PC-3 (cell line): ENCODE results near the gene TMEM54. TPM values are rescaled to one million over a fixed set of nuclear protein-coding genes. Genes with fewer than 3 reads are reported as not detected.

Source experiments
- ATAC-seq: fragments of 200-7000 bp; cut with Tn5 transposase; 2 replicates; pipeline ENCODE4 v1.9.1; 2020; ENCODE audit warnings: mild to moderate bottlenecking, moderate library complexity
- BruUV-seq: library from RNA; stranded (reverse); fragments of 400-500 nt; replicated peaks from 2 replicates; lab custom pipeline; 2021; lab: Mats Ljungman, UMichigan
- CTCF ChIA-PET: fragments of 300-600 bp; sonication (Branson Sonifier 250); formaldehyde crosslinking; loops from one replicate; lab custom pipeline; 2022; ENCODE audit warnings: antibody characterized with exemption; lab: Charles Lee
- POLR2A ChIA-PET: fragments of 300-600 bp; sonication (Branson Sonifier 250); formaldehyde crosslinking; loops from one replicate; lab custom pipeline; 2022; ENCODE audit warnings: antibody characterized with exemption; ENCODE audit not compliant: unreplicated experiment; lab: Charles Lee
- DNase-seq: peaks from one replicate; pipeline ENCODE4 v3.0.0-alpha.2; 2015
- H2AFZ ChIP-seq: fragments of 300-600 bp; sonication (generic); 2 replicates; pipeline ENCODE4 v1.6.0; 2016; ENCODE audit warnings: antibody characterized with exemption, low read length
- H3F3A ChIP-seq: fragments of 300-600 bp; sonication (generic); one replicate; pipeline ENCODE4 v1.6.0; 2017; ENCODE audit warnings: antibody characterized with exemption, low read length, control low read depth, mild to moderate bottlenecking; ENCODE audit not compliant: unreplicated experiment
- H3K27ac ChIP-seq: fragments of 300-600 bp; sonication (generic); 2 replicates; pipeline ENCODE4 v1.5.1; 2016; ENCODE audit warnings: mild to moderate bottlenecking, low read length
- H3K27me3 ChIP-seq: fragments of 300-600 bp; sonication (generic); 2 replicates; pipeline ENCODE4 v1.6.1; 2016; ENCODE audit warnings: low read length, mixed read lengths
- H3K36me3 ChIP-seq: fragments of 300-600 bp; sonication (generic); 2 replicates; pipeline ENCODE4 v1.6.1; 2016; ENCODE audit warnings: low read depth, mixed run types, low read length, mixed read lengths
- H3K4me1 ChIP-seq: fragments of 300-600 bp; sonication (generic); 2 replicates; pipeline ENCODE4 v1.5.1; 2016; ENCODE audit warnings: low read length; ENCODE audit not compliant: insufficient read depth
- H3K4me2 ChIP-seq: fragments of 300-600 bp; sonication (generic); 2 replicates; pipeline ENCODE4 v1.6.0; 2016; ENCODE audit warnings: low read length
- H3K4me3 ChIP-seq: fragments of 300-600 bp; sonication (generic); 2 replicates; pipeline ENCODE4 v1.5.1; 2016; ENCODE audit warnings: mild to moderate bottlenecking, low read length, mixed read lengths
- H3K79me2 ChIP-seq: fragments of 300-600 bp; sonication (generic); 2 replicates; pipeline ENCODE4 v1.6.1; 2017; ENCODE audit warnings: low read length, mixed read lengths
- H3K9ac ChIP-seq: fragments of 300-600 bp; sonication (generic); 2 replicates; pipeline ENCODE4 v1.6.0; 2016; ENCODE audit warnings: mild to moderate bottlenecking, low read length
- H3K9me2 ChIP-seq: fragments of 300-600 bp; sonication (generic); replicated peaks from 2 replicates; pipeline ENCODE4 v1.6.1; 2016; ENCODE audit warnings: mixed run types, low read length, mixed read lengths
- H3K9me3 ChIP-seq: fragments of 300-600 bp; sonication (generic); 2 replicates; pipeline ENCODE4 v1.6.1; 2016; ENCODE audit warnings: low read length, mixed read lengths
- H4K20me1 ChIP-seq: fragments of 300-600 bp; sonication (generic); 2 replicates; pipeline ENCODE4 v1.6.1; 2016; ENCODE audit warnings: low read length, mixed read lengths
- CTCF ChIP-seq: fragments of 300-600 bp; sonication (generic); conservative IDR thresholded peaks from 2 replicates; pipeline ENCODE4 v1.5.1; 2017; ENCODE audit warnings: antibody characterized with exemption, low read depth, mild to moderate bottlenecking, low read length
- EZH2 ChIP-seq: fragments of 300-600 bp; sonication (generic); IDR thresholded peaks from one replicate; pipeline ENCODE4 v1.6.1; 2017; ENCODE audit warnings: antibody characterized with exemption, mild to moderate bottlenecking, low read length; ENCODE audit not compliant: unreplicated experiment
- EZH2phosphoT487 ChIP-seq: fragments of 300-600 bp; sonication (generic); IDR thresholded peaks from 2 replicates; pipeline ENCODE4 v1.6.1; 2018; ENCODE audit warnings: mild to moderate bottlenecking, antibody characterized with exemption, low read length, borderline replicate concordance
- intact Hi-C: fragments of 100-400 bp; cut with micrococcal nuclease; formaldehyde crosslinking; loops from 2 replicates; pipeline ENCODE4 v1.9.0; 2023
- total RNA-seq: library from RNA; depleted of rRNA; stranded (reverse); fragments of >200 nt; gene quantifications from 2 replicates; pipeline ENCODE4 v1.2.3, GENCODE V29; 2014

The TMEM54 gene
- total RNA-seq, 1 experiment from 2014 or later: 175 TPM

GRCh38 chr1:32874860-32875752 lies 26.1 kb downstream of the TMEM54 start:
- no peaks in the 10 kb centered on the region for H3K9me2 ChIP-seq
- H3K27ac ChIP-seq: no peak overlapping the region
- ChIA-PET POLR2A (no interaction called here), CTCF (interaction anchor here (0.5 to 1.8 kb wide), 4 partner anchors 51 to 230 kb away, joined by 3 to 11 read pairs (median 5); no protein-coding TSS in a partner anchor)
- no peak for ATAC-seq
- no peak overlapping the region for H3K4me2 ChIP-seq
- H3K9me3 ChIP-seq: no peaks in the 10 kb centered on the region
- no peak overlapping the region for H2AFZ ChIP-seq
- no peak overlapping the region for H3K4me3 ChIP-seq
- intact Hi-C loops: loop anchor here (5.0 kb wide), 1 partner anchor 212 kb away; no protein-coding TSS in a partner anchor
- no peaks in the 10 kb centered on the region for H3K79me2 ChIP-seq
- H3K4me1 ChIP-seq: 0 out of 2 replicates have a peak, but pooled peaks cover 4% of the 10 kb centered on the region
- peaks cover 8% of the 10 kb centered on the region; the same call in 1 of the 2 replicates for H3K27me3 ChIP-seq
- TF ChIP-seq EZH2 (no peak), CTCF (no peak), EZH2phosphoT487 (no peak)
- no TSS peak for BruUV-seq
- no peaks in the 10 kb centered on the region for H4K20me1 ChIP-seq
- H3K9ac ChIP-seq: no peak overlapping the region
- H3F3A ChIP-seq: no peaks in the 10 kb centered on the region
- no peaks in the 10 kb centered on the region for H3K36me3 ChIP-seq
- DNase-seq: no peak

- H3K9me3 ChIP-seq: no peaks in the 10 kb centered on the region
- H2AFZ ChIP-seq: no peak overlapping the region
- DNase-seq: no peak
- no peaks in the 10 kb centered on the region for H3K36me3 ChIP-seq
- H4K20me1 ChIP-seq: no peaks in the 10 kb centered on the region
- CTCF ChIA-PET: interaction anchor here (0.6 to 1.3 kb wide), 3 partner anchors 45 to 236 kb away, joined by 3 to 7 read pairs (median 3); no protein-coding TSS in a partner anchor
- POLR2A ChIA-PET: no interaction called here
- no peak overlapping the region for H3K9ac ChIP-seq
- no peak for ATAC-seq
- no peak overlapping the region for H3K4me3 ChIP-seq
- TF ChIP-seq EZH2phosphoT487 (no peak), CTCF (no peak), EZH2 (no peak)
- 0 out of 2 replicates have a peak, but pooled peaks cover 4% of the 10 kb centered on the region for H3K4me1 ChIP-seq
- intact Hi-C loops: no loop called here
- H3K4me2 ChIP-seq: no peak overlapping the region
- H3K79me2 ChIP-seq: no peaks in the 10 kb centered on the region
- H3K9me2 ChIP-seq: no peaks in the 10 kb centered on the region
- H3K27me3 ChIP-seq: peaks cover 10% of the 10 kb centered on the region; the same call in 1 of the 2 replicates
- no peaks in the 10 kb centered on the region for H3F3A ChIP-seq
- BruUV-seq: no TSS peak
- H3K27ac ChIP-seq: no peak overlapping the region
Observed at GRCh38 chr1:32873484-32873883, 27.7 kb downstream of the TMEM54 start.

GRCh38 chr1:32872192-32872460 lies 29.1 kb downstream of the TMEM54 start:
- no peaks in the 10 kb centered on the region for H4K20me1 ChIP-seq
- no peak overlapping the region for H3K4me3 ChIP-seq
- no peak overlapping the region for H3K27ac ChIP-seq
- ATAC-seq (no peak), DNase-seq (no peak)
- CTCF ChIA-PET: interaction anchor here (1.3 kb wide), 1 partner anchor 44 kb away, joined by 7 read pairs; no protein-coding TSS in a partner anchor
- POLR2A ChIA-PET: no interaction called here
- TF ChIP-seq EZH2phosphoT487 (no peak), CTCF (no peak), EZH2 (no peak)
- no peaks in the 10 kb centered on the region for H3F3A ChIP-seq
- peaks cover 10% of the 10 kb centered on the region; the same call in 1 of the 2 replicates for H3K27me3 ChIP-seq
- H3K79me2 ChIP-seq: no peaks in the 10 kb centered on the region
- no peak overlapping the region for H3K9ac ChIP-seq
- intact Hi-C loops: no loop called here
- H3K4me1 ChIP-seq: 0 out of 2 replicates have a peak, but pooled peaks cover 4% of the 10 kb centered on the region
- no peaks in the 10 kb centered on the region for H3K36me3 ChIP-seq
- H3K4me2 ChIP-seq: no peak overlapping the region
- no TSS peak for BruUV-seq
- no peaks in the 10 kb centered on the region for H3K9me2 ChIP-seq
- no peaks in the 10 kb centered on the region for H3K9me3 ChIP-seq
- H2AFZ ChIP-seq: no peak overlapping the region
